Fibroblast of the aortic adventitia (primary cell): Measurements from ENCODE around the gene NDNF. TPM values are rescaled to one million over a fixed set of nuclear protein-coding genes. Genes with fewer than 3 reads are reported as not detected.

Experiments
- DNase-seq: peaks from one replicate; pipeline ENCODE4 v3.0.0-alpha.2; 2010; ENCODE audit warnings: low read depth
- H3K4me3 ChIP-seq: 2 replicates; pipeline ENCODE4 v1.5.1; 2011; ENCODE audit warnings: low read depth, mild to moderate bottlenecking, control low read depth, low read length, moderate library complexity
- CTCF ChIP-seq: IDR thresholded peaks from 2 replicates; pipeline ENCODE4 v1.5.1; 2011; ENCODE audit warnings: mild to moderate bottlenecking, low read length, control low read depth, inconsistent platforms; ENCODE audit not compliant: insufficient read depth
- total RNA-seq: library from RNA; depleted of rRNA; stranded (reverse); fragments of >200 nt; gene quantifications from 2 replicates; pipeline ENCODE4 v1.2.3, GENCODE V29; 2012; ENCODE audit warnings: low replicate concordance

Gene NDNF
- total RNA-seq, 1 donor: 0.36 TPM

- TF ChIP-seq CTCF: no peak
- no peak overlapping the region for H3K4me3 ChIP-seq
- no peak for DNase-seq
Measured at GRCh38 chr4:120994521-120994920, 77.8 kb downstream of the NDNF start.

GRCh38 chr4:120991885-120992284 is 80.5 kb downstream of the NDNF start:
- H3K4me3 ChIP-seq: no peak overlapping the region
- no peak for DNase-seq
- no peak for TF ChIP-seq CTCF

- TF ChIP-seq CTCF: no peak
- H3K4me3 ChIP-seq: no peak overlapping the region
- no peak for DNase-seq
Measured at GRCh38 chr4:120990246-120990645, 82.1 kb downstream of the NDNF start.

Other genes with a start within 250 kb of the NDNF start
- 18.4 and 25.8 TPM in 2 replicates for gene PRDM5, start 149.8 kb downstream of the NDNF start, total RNA-seq
- gene TNIP3, start 91.8 kb upstream of the NDNF start, total RNA-seq: 0.72 TPM in 1 of 2 replicates, not detected in the other